Osteoblast (primary cell): ENCODE measurements around the gene APOL4. TPM values are rescaled to one million over a fixed set of nuclear protein-coding genes. Genes with fewer than 3 reads are reported as not detected.

Experiments used
- DNase-seq: peaks from one replicate; pipeline ENCODE4 v3.0.0; 2011; ENCODE audit warnings: low spot score, mixed read lengths; ENCODE audit not compliant: insufficient read length; ENCODE audit errors: missing footprints
- H2AFZ ChIP-seq: 2 replicates; pipeline ENCODE4 v1.6.0; 2011; ENCODE audit warnings: mild to moderate bottlenecking, low read length
- H3K27ac ChIP-seq: 2 replicates; pipeline ENCODE4 v1.5.1; 2011; ENCODE audit warnings: mild to moderate bottlenecking, low read depth, low read length, moderate library complexity
- H3K27me3 ChIP-seq: 2 replicates; pipeline ENCODE4 v1.6.0; 2012; ENCODE audit warnings: mild to moderate bottlenecking, control low read depth, inconsistent platforms, low read length, moderate library complexity; ENCODE audit not compliant: insufficient read depth
- H3K36me3 ChIP-seq: 2 replicates; pipeline ENCODE4 v1.5.1; 2011; ENCODE audit warnings: mild to moderate bottlenecking, low read length, control low read depth, moderate library complexity; ENCODE audit not compliant: insufficient read depth
- H3K4me1 ChIP-seq: 2 replicates; pipeline ENCODE4 v1.5.1; 2011; ENCODE audit warnings: mild to moderate bottlenecking, low read length, control low read depth, moderate library complexity; ENCODE audit not compliant: insufficient read depth
- H3K4me2 ChIP-seq: 2 replicates; pipeline ENCODE4 v1.6.0; 2011; ENCODE audit warnings: mild to moderate bottlenecking, low read length; ENCODE audit not compliant: insufficient read depth
- H3K4me3 ChIP-seq: fragments of 200-600 bp; sonication (generic); 3 replicates; pipeline ENCODE4 v1.5.1; 2012; ENCODE audit warnings: mild to moderate bottlenecking, low read length, inconsistent platforms; ENCODE audit not compliant: insufficient read depth
- H3K79me2 ChIP-seq: 2 replicates; pipeline ENCODE4 v1.6.0; 2012; ENCODE audit warnings: mild to moderate bottlenecking, low read length, control low read depth, inconsistent platforms; ENCODE audit not compliant: insufficient read depth
- H3K9me3 ChIP-seq: 2 replicates; pipeline ENCODE4 v1.5.1; 2011; ENCODE audit warnings: low read depth, low read length, control low read depth
- H4K20me1 ChIP-seq: 2 replicates; pipeline ENCODE4 v1.6.0; 2012; ENCODE audit warnings: mild to moderate bottlenecking, low read length, control low read depth; ENCODE audit not compliant: insufficient read depth
- total RNA-seq: library from RNA; depleted of rRNA; stranded (reverse); fragments of >200 nt; gene quantifications from 2 replicates; pipeline ENCODE4 v1.2.3, GENCODE V29; 2012
- TF ChIP-seq, protein P1 (sequence below): IDR thresholded peaks from 2 replicates; pipeline ENCODE4 v1.5.1; 2011; ENCODE audit warnings: mild to moderate bottlenecking, low read depth, low read length, moderate library complexity; ENCODE audit errors: extremely low read depth

The APOL4 gene
- total RNA-seq, 1 donor: 2.9 TPM

- H3K4me1 ChIP-seq: no peaks in the 10 kb centered on the region
- H3K9me3 ChIP-seq: no peaks in the 10 kb centered on the region
- no peaks in the 10 kb centered on the region for H3K79me2 ChIP-seq
- peaks cover 28% of the 10 kb centered on the region for H3K36me3 ChIP-seq
- DNase-seq: no peak
- no peaks in the 10 kb centered on the region for H4K20me1 ChIP-seq
- no peak overlapping the region for H2AFZ ChIP-seq
- TF ChIP-seq, protein P1, sequence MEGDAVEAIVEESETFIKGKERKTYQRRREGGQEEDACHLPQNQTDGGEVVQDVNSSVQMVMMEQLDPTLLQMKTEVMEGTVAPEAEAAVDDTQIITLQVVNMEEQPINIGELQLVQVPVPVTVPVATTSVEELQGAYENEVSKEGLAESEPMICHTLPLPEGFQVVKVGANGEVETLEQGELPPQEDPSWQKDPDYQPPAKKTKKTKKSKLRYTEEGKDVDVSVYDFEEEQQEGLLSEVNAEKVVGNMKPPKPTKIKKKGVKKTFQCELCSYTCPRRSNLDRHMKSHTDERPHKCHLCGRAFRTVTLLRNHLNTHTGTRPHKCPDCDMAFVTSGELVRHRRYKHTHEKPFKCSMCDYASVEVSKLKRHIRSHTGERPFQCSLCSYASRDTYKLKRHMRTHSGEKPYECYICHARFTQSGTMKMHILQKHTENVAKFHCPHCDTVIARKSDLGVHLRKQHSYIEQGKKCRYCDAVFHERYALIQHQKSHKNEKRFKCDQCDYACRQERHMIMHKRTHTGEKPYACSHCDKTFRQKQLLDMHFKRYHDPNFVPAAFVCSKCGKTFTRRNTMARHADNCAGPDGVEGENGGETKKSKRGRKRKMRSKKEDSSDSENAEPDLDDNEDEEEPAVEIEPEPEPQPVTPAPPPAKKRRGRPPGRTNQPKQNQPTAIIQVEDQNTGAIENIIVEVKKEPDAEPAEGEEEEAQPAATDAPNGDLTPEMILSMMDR: no peak
- H3K4me2 ChIP-seq: no peak overlapping the region
- no peaks in the 10 kb centered on the region for H3K27me3 ChIP-seq
- H3K27ac ChIP-seq: no peak overlapping the region
- no peak overlapping the region for H3K4me3 ChIP-seq
Observed at GRCh38 chr22:36226189-36226588, 24.6 kb upstream of the APOL4 start.

DNA sequence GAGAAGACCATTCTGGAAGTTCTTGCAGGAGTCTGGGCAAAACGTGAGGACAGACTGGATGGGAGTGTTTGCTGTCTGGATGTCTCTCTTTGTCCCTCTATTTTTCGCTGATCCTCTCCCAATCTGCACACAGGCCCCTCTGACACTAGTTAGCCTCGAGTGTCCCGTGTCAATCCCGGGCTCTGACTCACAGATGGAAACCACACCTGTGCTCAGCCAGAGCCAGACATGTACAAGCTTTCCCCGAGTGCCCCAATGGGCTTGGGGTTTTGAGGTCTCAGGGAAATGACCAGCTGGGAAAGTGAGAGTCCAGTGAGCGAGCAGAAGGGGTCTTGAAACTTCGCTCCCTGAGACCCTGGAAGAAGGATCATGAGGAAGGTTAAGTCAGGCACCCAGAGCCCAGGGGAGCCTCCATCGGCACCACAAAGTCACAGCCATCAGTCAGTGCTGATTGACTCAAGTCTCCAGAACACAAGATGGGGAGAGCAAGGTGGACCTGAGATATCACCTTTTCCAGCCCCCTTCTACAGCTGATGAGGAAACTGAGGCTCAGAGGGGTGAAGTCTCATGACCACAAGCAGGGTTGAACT lies 23.8 kb upstream of the APOL4 start:
- Histone ChIP-seq H3K4me3 (no peak overlapping the region), H3K36me3 (peaks cover 24% of the 10 kb centered on the region), H3K4me2 (no peak overlapping the region), H4K20me1 (no peaks in the 10 kb centered on the region), H3K9me3 (no peaks in the 10 kb centered on the region), H3K27me3 (no peaks in the 10 kb centered on the region), H3K79me2 (no peaks in the 10 kb centered on the region), H3K4me1 (peaks cover 7% of the 10 kb centered on the region), H3K27ac (no peak overlapping the region), H2AFZ (no peak overlapping the region)
- DNase-seq: no peak
- TF ChIP-seq, protein P1: no peak

DNA sequence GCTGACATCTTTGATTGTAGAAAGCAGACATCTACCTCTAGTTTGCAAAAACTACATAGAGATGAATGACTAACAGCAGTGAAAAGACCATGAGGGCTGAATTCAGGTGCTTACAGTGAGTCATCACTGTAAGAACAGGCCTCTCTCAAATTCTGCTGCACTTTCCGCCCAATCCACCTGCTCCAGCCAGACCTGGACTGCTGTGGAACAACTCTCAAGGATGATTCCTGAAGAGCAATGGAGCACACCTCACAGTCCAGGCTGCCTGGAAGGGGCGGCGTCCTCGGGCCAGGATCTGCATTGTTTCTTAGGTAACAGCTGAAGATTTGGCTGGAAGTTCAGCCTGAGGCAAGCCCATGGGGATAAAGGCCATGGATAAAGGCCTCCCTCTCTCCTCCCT lies 22.6 kb upstream of the APOL4 start:
- H3K4me1 ChIP-seq: peaks cover 11% of the 10 kb centered on the region
- no peaks in the 10 kb centered on the region for H4K20me1 ChIP-seq
- TF ChIP-seq, protein P1: no peak
- no peak overlapping the region for H3K4me3 ChIP-seq
- H2AFZ ChIP-seq: no peak overlapping the region
- no peaks in the 10 kb centered on the region for H3K79me2 ChIP-seq
- H3K9me3 ChIP-seq: no peaks in the 10 kb centered on the region
- no peak overlapping the region for H3K4me2 ChIP-seq
- no peak for DNase-seq
- no peak overlapping the region for H3K27ac ChIP-seq
- H3K36me3 ChIP-seq: peaks cover 19% of the 10 kb centered on the region
- no peaks in the 10 kb centered on the region for H3K27me3 ChIP-seq

DNA sequence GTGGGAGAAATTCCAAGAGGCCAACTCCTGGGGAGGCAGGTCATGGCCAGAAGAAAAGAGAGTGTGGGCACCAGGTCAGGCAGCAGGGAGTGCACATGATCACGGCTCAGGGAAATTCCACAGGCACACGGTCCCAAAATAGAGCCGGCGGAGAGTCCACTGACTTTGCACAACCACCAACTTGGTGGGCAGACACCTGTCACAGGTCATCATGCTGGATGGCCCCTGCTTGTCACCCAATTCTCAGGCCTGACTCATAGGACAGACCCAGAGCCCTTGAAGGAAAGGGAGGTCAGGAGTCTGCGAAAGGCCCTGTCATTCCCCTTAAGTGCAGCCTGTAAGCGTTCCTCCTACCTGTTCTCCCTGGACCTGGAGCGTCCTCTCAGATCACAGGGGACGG lies 21.9 kb upstream of the APOL4 start:
- peaks cover 11% of the 10 kb centered on the region for H3K4me1 ChIP-seq
- peaks cover under 1% of the 10 kb centered on the region for H3K27me3 ChIP-seq
- no peaks in the 10 kb centered on the region for H3K9me3 ChIP-seq
- peaks cover 13% of the 10 kb centered on the region for H3K36me3 ChIP-seq
- DNase-seq: no peak
- H3K79me2 ChIP-seq: no peaks in the 10 kb centered on the region
- no peak overlapping the region for H3K4me3 ChIP-seq
- H4K20me1 ChIP-seq: no peaks in the 10 kb centered on the region
- H3K4me2 ChIP-seq: no peak overlapping the region
- H3K27ac ChIP-seq: no peak overlapping the region
- no peak overlapping the region for H2AFZ ChIP-seq
- TF ChIP-seq, protein P1: no peak
